Urinary bladder (tissue), 4 donors: Measurements from ENCODE around the gene LY6G5B. TPM values are rescaled to one million over a fixed set of nuclear protein-coding genes. Genes with fewer than 3 reads are reported as not detected.

Experiments
- DNase-seq: peaks from one replicate; pipeline ENCODE4 v3.0.0-alpha.2; 2015; ENCODE audit errors: extremely low spot score
- H3K27ac ChIP-seq: one replicate; pipeline ENCODE4 v1.5.1; 2013; ENCODE audit warnings: low read depth, mild to moderate bottlenecking, moderate library complexity
- H3K36me3 ChIP-seq: one replicate; pipeline ENCODE4 v1.6.1; 2013; ENCODE audit warnings: mild to moderate bottlenecking, moderate library complexity; ENCODE audit not compliant: insufficient read depth
- H3K4me1 ChIP-seq: one replicate; pipeline ENCODE4 v1.6.1; 2013; ENCODE audit warnings: mild to moderate bottlenecking, moderate library complexity; ENCODE audit not compliant: insufficient read depth
- H3K4me3 ChIP-seq: one replicate; pipeline ENCODE4 v1.5.1; 2013; ENCODE audit warnings: low read depth, low read length
- WGBS: extraction: QIAGEN DNeasy Blood & Tissue Kit; methylation state at CpG from one replicate; pipeline ENCODE4 v1.1.7; 2013; 5-methylcytosine and 5-hydroxymethylcytosine counted together
- polyA plus RNA-seq: library from polyadenylated mRNA; stranded (reverse); fragments of 200-250 nt; gene quantifications from one replicate; pipeline ENCODE4 v1.2.3, GENCODE V29; 2013
- total RNA-seq: library from RNA; depleted of rRNA; stranded (reverse); fragments of >200 nt; gene quantifications from one replicate; pipeline ENCODE4 v1.2.3, GENCODE V29; 2014
- donor health status: healthy with polysubstance abuse.
- donor health status: healthy.

The LY6G5B gene
- total and polyA plus RNA-seq, 2 donors = 6.0 to 7.2 TPM

- H3K27ac ChIP-seq = no peak overlapping the region
- WGBS = 88% methylated on average over 26 of the region's 26 CpGs
- no peak overlapping the region for H3K4me3 ChIP-seq
- peaks cover 10% of the 10 kb centered on the region for H3K36me3 ChIP-seq
- H3K4me1 ChIP-seq = no peaks in the 10 kb centered on the region
- no peak for DNase-seq
Observed at GRCh38 chr6:31632279-31632946, 37.4 kb upstream of the LY6G5B start.

DNA sequence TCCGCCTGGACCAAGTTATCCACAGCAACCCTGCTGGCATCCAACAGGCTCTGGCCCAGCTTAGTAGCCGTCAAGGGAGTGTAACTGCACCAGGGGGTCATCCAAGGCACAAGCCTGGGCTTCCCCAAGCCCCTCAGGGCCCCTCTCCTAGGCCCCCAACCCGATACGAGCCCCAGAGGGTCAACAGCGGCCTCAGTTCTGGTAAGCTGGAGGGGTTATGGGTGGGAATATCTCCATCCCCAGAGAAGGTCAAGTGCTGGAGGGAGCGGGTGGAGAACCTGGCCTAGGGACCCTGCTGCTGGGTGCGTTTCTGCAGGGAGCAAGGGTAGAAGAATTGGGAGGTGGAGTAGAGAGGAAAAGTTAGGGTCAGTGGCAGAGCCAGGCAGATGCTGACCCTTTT, 36.3 kb upstream of the LY6G5B start:
- H3K27ac ChIP-seq = no peak overlapping the region
- H3K36me3 ChIP-seq = peaks cover 8% of the 10 kb centered on the region
- no peak overlapping the region for H3K4me3 ChIP-seq
- H3K4me1 ChIP-seq = no peaks in the 10 kb centered on the region
- WGBS = 90% methylated on average over 7 of the region's 7 CpGs
- no peak for DNase-seq

GRCh38 chr6:31634131-31634530, 35.6 kb upstream of the LY6G5B start:
- no peaks in the 10 kb centered on the region for H3K4me1 ChIP-seq
- no peak overlapping the region for H3K27ac ChIP-seq
- WGBS = 82% methylated on average over 3 of the region's 3 CpGs
- H3K4me3 ChIP-seq = no peak overlapping the region
- no peak for DNase-seq
- peaks cover 10% of the 10 kb centered on the region for H3K36me3 ChIP-seq

DNA sequence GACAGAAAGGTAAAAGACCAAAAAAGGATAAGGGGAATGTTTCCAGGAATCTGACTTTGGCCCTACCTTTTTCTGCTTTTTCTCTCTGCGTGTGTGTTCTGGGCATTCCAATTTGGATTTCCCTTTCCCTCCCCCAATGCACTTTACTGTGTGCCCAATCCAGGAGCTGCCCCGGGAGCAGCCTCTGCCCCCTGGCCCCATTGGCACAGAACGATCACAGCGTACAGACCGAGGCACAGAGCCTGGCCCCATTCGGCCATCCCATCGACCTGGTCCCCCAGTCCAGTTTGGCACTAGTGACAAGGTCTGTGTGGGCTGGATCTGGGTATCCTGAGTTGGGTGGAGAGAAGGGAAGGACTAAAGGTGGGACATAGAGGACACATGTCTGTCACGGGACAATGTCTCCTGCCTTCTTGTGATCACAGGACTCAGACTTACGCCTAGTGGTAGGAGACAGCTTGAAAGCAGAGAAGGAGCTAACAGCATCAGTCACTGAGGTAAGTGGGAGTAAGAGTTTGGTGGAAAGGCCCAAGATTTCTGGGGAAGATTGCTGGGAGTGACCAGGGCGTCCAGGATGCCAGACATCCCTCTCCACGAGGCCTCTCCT, 34.7 kb upstream of the LY6G5B start:
- WGBS = 83% methylated on average over 11 of the region's 11 CpGs

DNA sequence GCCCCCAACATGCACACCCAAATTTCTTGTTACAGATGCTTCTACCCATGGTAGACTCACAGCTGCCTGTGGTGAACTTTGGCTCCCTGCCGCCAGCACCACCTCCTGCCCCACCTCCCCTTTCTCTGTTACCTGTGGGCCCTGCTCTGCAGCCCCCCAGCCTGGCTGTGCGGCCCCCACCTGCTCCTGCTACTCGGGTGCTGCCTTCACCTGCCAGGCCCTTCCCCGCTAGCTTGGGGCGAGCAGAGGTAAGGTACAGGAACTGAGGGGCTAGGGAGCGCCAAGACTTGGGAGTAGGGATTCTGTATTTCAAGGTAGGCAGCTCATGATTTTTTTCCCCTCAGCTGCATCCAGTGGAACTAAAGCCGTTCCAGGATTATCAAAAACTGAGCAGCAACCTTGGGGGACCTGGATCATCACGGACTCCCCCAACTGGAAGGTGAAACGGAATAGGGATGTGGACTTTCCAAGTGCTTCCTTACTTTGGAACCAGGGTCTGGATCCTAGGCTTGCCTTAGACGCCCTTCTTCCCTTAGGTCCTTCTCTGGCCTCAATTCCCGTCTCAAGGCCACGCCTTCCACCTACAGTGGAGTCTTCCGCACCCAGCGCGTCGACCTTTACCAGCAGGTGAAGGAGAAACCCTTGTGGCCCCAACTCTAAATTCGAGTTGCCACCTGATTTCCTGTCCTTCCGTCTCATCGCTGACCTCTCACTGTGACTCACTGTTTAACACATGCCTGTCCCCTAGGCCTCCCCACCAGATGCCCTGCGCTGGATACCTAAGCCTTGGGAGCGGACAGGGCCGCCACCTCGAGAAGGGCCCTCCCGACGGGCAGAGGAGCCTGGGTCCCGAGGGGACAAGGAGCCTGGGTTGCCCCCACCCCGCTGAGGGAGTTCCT, 32.8 kb upstream of the LY6G5B start:
- H3K36me3 ChIP-seq = peaks cover 8% of the 10 kb centered on the region
- no peak for DNase-seq
- H3K4me1 ChIP-seq = no peaks in the 10 kb centered on the region
- 79% methylated on average over 27 of the region's 27 CpGs for WGBS
- no peak overlapping the region for H3K27ac ChIP-seq
- H3K4me3 ChIP-seq = no peak overlapping the region

More for the DNA sequence above, 34.7 kb upstream of the LY6G5B start:
- Histone ChIP-seq H3K4me3 (no peak overlapping the region), H3K27ac (no peak overlapping the region), H3K36me3 (peaks cover 8% of the 10 kb centered on the region), H3K4me1 (no peaks in the 10 kb centered on the region)
- DNase-seq = no peak

GRCh38 chr6:31639043-31639442, 30.7 kb upstream of the LY6G5B start:
- DNase-seq = no peak
- Histone ChIP-seq H3K36me3 (peaks cover 8% of the 10 kb centered on the region), H3K4me3 (no peak overlapping the region), H3K4me1 (no peaks in the 10 kb centered on the region), H3K27ac (no peak overlapping the region)
- 80% methylated on average over 9 of the region's 9 CpGs for WGBS

DNA sequence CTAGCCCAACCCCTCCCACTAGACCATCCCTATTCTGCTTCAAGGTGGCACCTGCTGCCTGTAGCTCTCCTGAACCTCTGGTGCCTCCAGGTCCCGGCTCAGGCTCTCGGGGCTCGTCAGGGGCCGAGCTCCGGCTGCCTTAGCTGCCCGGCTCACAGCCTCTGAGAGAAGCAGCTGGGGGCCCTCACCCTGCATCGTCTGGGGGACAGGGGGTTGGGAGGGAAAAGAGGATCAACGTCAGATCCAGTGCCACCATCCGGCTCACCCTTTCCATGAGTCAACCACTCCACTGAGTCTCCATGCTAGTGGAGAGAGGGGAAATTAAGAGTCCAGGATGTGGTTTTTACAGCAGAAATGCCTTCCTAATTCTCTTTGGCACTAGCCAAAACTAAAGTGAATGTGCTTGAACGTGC, 30.3 kb upstream of the LY6G5B start:
- Histone ChIP-seq H3K36me3 (peaks cover 8% of the 10 kb centered on the region), H3K27ac (no peak overlapping the region)
- DNase-seq = no peak

DNA sequence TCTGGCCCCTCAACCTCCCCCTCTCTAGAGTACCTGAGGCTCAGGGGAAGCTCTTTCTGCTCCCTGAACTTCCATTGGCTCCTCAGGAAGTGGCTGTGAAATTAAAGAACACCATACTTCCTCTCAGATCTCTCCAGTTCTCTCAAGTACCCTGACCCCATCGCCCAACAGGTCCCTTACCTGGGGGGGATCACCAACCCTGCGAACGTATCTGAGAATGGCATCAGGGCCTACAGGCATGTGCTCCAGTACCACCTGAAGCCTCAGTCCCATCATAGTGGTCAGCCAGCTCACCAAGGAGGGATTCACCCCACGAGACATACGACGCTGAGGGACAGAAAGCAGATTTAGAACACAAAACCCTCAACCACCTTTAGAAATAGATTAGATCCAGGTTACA, 29.2 kb upstream of the LY6G5B start:
- H3K36me3 ChIP-seq = peaks cover 16% of the 10 kb centered on the region
- 94% methylated on average over 6 of the region's 6 CpGs for WGBS
- DNase-seq = no peak
- no peak overlapping the region for H3K4me3 ChIP-seq
- no peaks in the 10 kb centered on the region for H3K4me1 ChIP-seq
- no peak overlapping the region for H3K27ac ChIP-seq

More for the DNA sequence above, 30.3 kb upstream of the LY6G5B start:
- WGBS = 74% methylated on average over 10 of the region's 10 CpGs
- Histone ChIP-seq H3K4me1 (no peaks in the 10 kb centered on the region), H3K4me3 (no peak overlapping the region)

DNA sequence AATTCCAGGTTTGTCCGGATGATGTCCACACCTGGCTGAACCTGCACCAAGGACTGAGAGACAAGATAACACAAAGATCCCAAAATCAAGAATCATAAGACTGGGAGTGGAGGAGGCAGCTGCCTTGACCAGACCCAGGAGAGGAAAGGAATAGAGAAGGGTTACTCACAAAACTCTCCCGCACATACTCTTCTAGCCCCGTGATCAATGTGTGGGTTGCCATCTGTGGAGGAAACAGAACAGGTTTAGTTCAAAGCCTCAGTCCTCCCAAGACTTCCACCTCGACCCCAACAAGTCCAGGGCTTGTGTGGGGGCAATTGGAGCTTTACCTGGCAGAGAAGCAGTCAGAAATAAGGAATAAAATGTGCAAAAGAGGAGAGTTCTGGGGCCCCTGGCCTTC, 28.4 kb upstream of the LY6G5B start:
- Histone ChIP-seq H3K36me3 (peaks cover 16% of the 10 kb centered on the region), H3K4me1 (no peaks in the 10 kb centered on the region)

DNA sequence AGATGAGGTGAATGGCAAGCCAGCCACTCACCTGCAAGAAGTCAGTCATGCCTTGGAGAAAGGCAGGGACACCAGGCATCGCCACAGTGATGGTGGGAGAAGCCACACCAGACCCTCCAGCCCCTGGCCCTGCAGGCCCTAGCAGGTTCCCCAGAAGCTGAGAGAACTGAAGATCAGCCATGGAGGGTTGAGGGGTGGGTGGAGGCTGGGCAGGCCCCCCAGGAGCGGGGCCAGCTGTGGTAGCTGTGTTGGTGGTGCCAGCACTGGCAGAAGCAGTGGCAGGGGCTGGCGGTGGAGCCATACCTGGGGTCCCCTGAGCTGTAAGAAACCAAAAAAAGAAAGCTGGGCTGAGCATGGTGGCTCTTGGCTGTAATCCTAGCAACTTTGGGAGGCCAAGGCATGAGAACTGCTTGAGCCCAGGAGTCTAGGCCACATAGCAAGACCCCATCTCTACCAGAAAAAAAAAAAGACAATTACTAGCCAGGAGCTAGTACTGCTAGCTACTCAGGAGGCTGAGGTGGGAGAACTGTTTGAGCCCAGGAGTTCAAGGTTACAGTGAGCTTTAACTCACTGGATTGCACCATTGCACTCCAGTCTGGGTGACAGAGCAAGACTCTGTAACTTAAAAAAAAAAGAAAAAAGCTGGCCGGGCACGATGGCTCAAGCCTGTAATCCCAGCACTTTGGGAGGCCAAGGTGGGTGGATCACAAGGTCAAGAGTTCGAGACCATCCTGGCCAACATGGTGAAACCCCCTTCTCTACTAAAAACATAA, 26.8 kb upstream of the LY6G5B start:
- H3K36me3 ChIP-seq = peaks cover 19% of the 10 kb centered on the region
- H3K4me1 ChIP-seq = no peaks in the 10 kb centered on the region
- 90% methylated on average over 6 of the region's 6 CpGs for WGBS
- no peak overlapping the region for H3K4me3 ChIP-seq
- H3K27ac ChIP-seq = no peak overlapping the region
- no peak for DNase-seq

More for the DNA sequence above, 28.4 kb upstream of the LY6G5B start:
- no peak overlapping the region for H3K27ac ChIP-seq
- WGBS = 90% methylated on average over 4 of the region's 4 CpGs
- no peak for DNase-seq
- no peak overlapping the region for H3K4me3 ChIP-seq

GRCh38 chr6:31643818-31644454, 25.8 kb upstream of the LY6G5B start:
- Histone ChIP-seq H3K4me1 (no peaks in the 10 kb centered on the region), H3K27ac (no peak overlapping the region), H3K4me3 (no peak overlapping the region), H3K36me3 (peaks cover 21% of the 10 kb centered on the region)
- DNase-seq = no peak
- WGBS = 91% methylated on average over 17 of the region's 17 CpGs

- H3K36me3 ChIP-seq = peaks cover 19% of the 10 kb centered on the region
- WGBS = 94% methylated on average over 9 of the region's 9 CpGs
- DNase-seq = no peak
Observed at GRCh38 chr6:31645325-31645724, 24.5 kb upstream of the LY6G5B start.

More at GRCh38 chr6:31645325-31645724, 24.5 kb upstream of the LY6G5B start:
- Histone ChIP-seq H3K4me3 (no peak overlapping the region), H3K4me1 (no peaks in the 10 kb centered on the region), H3K27ac (no peak overlapping the region)
